Stimulated activated CD4-positive, alpha-beta T cell treated with anti-CD3 and anti-CD28 coated beads, TNF-alpha, amount 100 ng/mL, for 4 hours (primary cell): Measurements from ENCODE around the gene AGBL5.

ENCODE experiments used
- DNase-seq, 3 experiments: peaks; one replicate each; pipeline ENCODE4 v3.0.0-alpha.2; 2020; ENCODE audit warnings: low read depth in 3 of 3

AGBL5 gene, protein sequence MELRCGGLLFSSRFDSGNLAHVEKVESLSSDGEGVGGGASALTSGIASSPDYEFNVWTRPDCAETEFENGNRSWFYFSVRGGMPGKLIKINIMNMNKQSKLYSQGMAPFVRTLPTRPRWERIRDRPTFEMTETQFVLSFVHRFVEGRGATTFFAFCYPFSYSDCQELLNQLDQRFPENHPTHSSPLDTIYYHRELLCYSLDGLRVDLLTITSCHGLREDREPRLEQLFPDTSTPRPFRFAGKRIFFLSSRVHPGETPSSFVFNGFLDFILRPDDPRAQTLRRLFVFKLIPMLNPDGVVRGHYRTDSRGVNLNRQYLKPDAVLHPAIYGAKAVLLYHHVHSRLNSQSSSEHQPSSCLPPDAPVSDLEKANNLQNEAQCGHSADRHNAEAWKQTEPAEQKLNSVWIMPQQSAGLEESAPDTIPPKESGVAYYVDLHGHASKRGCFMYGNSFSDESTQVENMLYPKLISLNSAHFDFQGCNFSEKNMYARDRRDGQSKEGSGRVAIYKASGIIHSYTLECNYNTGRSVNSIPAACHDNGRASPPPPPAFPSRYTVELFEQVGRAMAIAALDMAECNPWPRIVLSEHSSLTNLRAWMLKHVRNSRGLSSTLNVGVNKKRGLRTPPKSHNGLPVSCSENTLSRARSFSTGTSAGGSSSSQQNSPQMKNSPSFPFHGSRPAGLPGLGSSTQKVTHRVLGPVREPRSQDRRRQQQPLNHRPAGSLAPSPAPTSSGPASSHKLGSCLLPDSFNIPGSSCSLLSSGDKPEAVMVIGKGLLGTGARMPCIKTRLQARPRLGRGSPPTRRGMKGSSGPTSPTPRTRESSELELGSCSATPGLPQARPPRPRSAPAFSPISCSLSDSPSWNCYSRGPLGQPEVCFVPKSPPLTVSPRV

DNA sequence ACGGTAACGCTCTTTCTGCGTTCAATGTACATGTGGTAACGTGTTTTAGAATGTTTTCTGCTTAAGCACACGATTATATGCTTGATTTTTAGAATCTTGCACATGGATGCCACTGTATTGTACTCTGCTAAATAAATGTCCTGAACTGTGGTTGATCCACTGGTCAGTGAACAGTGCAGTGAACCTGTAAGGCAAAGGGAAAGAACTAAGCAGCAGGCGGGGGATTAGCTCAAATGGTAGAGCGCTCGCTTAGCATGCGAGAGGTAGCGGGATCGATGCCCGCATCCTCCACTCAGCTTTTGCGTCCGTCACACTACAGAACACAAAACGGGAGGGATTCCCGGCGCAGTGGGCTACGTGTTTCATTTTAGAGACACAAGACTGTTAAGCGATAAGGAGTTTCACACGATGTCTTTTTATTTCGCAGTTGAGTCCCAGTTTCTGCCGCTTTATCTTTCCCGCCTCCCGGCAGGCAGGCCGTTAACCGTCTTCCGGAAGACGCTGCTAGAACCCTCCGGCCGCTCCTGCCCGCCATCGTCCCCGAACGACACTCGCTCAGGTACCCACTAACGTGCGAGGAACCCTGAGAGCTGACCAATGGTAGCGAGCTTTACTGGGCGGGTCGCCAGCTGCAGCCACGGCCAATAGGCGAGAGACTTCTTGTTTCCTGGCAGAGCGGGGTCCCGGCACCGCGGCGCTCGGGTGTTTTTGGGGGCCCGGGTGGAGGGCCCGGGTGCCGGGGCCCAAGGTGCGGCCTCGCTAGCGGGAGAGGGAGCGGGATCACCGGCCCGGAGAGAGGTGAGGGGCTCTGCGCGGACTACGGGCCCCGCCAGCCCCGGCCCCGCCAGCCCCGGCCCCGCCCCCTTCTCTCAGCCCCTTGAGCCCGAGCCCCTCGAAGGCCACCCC is at the start of gene AGBL5:
TSS of gene AGBL5 (plus strand) at position 673 of the 906 bp plus-strand sequence. CDS start 1,291 bp downstream, outside the sequence.
- DNase-seq: peak; percentile 92 to 96 (median 92)

DNA sequence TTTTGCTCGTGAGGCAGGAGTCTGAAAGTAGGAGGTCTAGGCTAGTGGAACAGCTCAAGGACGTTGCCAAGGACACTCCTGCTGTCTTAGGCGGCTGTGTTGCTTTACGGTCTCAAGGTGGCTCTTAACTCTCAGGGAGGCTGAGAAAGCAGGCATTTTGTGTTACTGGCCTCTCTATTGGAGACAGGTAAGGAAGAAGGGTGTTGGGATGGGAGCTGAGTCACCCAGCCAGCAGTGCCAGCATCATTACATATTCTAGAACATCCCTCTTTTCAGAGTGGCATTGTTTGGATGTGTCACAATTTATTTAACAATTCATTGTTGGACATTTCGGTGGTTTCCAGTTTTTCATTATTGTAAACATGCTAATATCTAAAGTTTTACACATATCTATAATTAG is 49.5 kb upstream of the AGBL5 start:
- no peak for DNase-seq

DNA sequence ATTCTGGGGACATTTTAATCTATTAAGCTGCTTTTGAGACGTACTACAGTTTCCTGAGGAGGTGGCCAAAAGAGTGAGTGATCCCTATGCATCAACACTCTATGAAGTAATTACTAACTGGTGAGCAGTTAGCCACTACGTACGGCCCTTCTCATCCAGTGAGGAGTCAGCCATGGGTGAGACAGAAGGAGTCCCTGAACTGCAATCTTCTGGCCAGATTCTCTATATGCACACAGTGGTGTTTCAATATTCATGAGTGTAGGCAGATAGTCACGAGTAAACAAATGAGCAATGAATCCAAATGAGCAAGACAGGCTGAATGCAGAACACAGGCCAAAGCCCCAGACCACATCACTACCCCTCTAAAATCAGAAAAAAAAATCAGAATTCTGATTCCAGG is 48.5 kb upstream of the AGBL5 start:
- DNase-seq: no peak

DNA sequence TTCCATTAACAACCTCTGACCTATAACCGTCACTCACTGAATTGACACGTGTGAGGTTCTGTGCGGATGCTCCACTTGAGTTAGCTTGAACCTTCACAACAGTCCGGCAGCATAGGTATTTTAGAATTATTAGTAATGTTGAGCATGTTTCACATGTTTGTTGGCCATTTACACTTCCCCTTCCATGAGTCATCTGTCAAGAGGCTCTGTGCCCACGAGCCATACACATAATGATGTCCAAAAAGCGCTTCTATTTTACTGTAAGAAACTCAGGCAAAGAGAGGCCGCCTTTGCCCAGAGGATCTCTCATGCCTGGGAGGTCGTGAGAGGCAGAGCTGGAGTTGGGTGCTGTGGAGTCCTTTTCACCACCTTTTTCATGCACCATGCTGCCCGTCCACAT is 47.6 kb upstream of the AGBL5 start:
- DNase-seq: no peak

DNA sequence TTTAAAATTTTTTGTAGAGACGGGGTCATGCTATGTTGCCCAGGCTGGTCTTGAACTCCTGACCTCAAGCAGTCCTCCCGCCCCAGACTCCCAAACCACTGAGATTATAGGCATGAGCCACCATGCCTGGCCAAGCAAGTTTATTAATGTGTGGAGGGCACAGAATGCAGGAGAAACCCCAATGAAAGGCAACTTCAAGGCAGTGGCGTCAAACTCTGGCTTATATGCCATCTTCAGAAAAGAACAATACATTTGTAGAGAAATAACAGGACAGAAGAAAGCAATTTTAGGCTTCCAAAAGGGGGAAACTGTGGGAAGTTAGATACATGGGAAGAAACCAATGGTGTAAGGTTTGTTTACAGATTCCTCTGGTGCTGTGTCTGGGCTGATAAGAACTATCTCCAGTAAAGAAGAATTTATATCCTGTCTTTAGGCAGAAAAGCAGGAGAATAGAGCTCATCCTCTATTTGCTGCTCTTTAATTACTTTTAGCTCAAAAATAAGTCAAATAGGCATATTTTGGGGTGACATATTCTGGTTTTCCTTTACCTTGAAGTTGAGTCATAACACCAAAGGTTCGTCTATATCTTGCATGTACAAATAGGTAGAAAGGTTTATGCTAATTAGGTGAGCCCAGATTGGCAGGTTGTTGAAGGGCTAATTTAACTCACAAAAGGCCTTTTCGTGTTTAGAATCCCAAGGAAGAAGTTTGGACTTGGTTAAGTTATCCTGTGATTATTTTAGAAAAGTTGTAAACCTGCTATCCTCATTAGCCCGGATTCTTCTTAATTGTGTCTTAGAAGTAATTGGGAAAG is 44.7 kb upstream of the AGBL5 start:
- no peak for DNase-seq

DNA sequence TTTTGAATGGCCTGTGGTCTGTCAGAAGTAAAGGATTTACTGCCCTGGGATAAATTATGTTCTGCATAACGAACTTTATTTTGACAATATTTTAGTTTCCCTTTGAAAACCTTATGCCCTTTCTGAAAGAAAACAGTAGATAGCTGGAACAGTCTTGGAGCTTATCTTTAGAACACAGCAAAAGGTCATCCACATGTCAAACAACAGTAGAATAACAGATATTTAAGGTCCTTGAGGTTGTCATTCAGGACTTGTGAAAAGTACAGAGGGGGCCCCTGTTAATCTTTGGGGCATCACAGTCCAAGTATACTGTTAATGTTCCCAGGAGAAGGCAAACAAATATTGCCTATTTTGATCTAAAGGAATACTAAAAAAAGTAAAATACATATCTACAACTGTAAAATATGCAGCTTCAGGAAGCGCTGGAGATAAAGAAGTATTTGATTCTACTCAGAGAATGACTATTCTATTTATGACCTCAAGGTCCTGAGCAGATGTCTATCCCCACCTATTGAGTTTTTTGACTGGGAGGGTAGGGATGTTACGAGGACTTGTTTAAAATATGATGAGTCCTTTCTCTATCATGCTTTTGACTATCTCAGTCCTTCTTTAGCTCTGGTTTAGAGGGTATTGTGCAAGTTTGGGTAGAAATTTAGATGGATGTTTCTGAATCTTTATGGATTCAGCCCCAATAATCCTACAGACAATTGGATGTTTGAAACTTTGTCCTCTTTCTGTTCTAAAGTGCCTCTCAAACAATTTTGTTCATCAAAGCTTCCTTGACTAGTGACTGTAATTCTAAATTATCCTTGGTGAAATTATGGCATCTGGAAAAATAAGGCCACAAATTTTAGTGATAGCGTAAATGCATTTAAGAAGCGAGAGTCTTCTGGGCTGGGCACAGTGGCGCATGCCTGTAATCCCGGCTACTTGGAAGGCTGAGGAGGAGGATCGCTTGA is 43.8 kb upstream of the AGBL5 start:
- no peak for DNase-seq

DNA sequence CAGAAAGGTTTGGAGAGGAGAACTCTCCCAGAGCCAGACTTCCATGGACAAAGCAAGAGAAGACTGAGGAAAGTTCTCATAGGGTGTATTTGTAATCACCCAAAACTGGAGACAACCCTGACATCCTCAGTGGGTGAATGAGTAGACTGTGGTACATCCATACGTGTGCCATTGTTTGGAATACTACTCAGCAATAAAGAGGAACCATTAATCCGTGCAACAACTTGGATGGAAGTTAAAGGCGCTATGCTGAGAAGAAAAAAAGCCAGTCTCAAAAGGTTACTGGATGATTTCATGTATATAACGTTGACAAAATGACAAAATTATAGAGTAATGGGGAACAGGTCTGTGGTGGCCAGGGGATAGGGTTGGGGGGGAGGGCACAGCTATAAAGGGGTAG is 42.8 kb upstream of the AGBL5 start:
- no peak for DNase-seq

DNA sequence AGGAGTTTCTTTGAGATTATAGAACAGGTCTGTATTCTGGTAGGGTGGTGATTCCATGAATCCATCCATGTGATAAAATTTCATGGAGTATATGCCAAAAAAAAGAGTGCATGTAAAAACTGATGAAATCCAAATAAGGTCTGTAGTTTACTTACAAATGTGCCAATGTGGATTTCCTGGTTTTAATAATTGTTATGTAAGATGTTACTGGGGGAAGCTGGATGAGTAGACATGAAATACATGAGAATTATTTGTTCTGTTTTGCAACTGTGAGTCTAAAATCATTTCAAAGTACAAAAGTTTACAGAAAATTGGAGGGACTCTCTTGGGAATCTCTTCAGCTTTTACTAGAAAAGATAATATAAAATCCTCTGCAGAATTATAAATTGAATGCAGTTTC is 42.4 kb upstream of the AGBL5 start:
- DNase-seq: no peak

DNA sequence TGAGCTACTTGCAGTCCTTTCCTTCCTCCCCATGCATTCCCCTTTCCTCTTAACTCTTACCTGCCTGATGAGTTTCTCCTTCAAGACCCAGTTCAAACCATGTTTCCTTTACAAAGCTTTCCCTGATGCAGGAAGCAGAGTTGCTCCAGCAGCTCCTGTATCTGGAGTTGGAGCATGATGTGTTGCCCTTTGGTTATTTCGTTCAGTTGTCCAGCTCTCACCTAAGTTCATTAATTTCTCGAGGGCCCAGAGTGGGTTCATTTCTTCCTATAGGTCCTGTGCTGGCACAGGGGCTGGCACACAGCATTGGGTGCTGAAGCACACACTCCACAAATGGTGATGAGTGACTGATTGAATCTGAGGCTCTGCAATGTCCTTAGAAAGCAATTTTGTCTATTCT is 41.8 kb upstream of the AGBL5 start:
- no peak for DNase-seq

DNA sequence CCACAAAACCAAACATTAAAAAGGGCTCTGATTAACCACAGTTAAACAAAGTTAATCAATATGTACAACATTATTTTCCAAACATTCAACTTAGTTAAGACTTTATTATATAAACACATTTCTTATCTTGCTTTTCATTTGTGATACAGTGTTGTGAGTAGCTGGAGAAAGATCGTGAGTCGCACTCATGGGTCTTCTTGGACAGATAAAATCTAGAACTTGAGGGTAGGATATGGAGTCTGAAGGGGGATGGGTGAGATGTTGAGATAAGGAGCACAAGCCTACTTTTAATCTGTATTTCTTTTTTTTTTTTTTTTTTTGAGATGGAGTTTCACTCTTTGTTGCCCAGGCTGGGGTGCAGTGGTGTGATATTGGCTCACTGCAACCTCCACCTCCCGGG is 41.3 kb upstream of the AGBL5 start:
- DNase-seq: no peak

DNA sequence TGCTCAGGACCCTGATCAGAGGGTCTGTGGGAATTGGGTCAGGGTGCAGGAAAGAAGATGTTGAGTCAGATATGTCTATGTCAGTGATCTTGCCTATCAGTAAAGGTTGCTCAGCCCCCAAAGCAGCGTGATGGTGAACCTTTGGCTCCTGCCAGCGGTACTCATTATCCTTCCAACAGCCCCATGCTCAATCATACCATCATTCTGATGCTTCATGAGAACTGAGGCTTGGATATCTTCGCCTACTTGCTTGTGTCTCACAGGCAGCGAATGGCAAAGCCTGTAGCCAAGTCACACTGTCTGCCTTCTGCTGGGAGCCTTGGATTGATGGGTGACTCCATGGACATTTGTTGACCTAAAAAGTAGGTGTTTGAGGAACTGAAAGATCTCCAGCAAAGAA is 37.7 kb upstream of the AGBL5 start:
- no peak for DNase-seq

DNA sequence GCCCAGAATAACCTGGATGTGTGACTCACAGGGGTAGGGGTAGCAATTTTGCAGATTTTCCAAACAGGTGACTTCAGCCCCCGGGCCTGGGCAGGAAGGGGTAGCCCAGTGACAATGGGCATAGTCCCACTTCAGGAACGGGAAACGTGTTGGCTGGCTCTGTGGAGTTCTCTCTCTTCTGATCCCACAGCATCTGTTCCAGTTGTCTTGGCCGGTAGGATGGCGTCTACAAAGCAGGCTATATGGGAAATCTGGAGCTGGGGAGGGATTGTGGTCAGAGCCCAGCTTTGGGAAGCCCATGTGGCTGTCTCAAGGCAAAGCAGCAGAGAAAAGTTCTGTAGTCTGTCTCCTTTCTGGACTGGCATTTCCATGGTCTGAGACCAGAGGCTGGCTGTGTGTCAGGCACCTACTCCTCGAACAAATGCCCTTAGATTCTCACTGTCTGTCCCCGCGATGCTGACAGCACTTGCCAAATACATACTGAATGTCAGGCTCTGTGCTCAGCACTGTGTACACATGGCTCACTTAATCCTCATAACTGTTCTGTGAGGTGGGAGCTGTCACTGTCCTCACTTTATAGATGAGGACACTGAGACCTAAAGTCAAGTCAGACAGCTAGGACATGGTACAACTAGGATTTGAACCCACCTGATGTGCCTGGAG is 36.6 kb upstream of the AGBL5 start:
- no peak for DNase-seq

DNA sequence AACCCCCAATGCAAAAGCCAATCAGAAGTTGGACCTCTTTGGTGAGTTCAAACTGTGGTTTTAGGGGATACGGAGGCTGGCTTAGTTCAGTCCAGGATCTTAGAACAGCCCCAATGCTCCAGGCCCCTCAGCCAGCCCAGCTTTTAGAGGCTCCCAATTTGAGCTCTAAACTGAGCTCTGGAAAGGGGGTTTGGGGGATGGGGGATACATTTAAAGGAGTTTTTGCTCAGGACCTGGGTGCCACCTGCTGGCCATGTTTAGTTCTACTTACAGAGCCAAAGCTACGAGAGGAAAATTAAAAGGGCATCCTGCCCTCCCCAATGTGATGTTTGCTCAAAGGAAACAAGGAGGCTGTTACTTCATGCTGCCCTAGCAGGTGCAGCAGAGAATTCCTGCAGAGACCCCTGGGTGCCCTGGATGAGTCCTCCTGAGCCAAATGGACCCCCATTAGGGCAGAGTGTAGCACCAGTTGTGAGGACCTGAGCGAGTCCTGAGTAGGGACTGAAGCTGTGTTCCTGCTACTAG is 34.6 kb upstream of the AGBL5 start:
- peak; percentile 12 to 22 (median 18) for DNase-seq

DNA sequence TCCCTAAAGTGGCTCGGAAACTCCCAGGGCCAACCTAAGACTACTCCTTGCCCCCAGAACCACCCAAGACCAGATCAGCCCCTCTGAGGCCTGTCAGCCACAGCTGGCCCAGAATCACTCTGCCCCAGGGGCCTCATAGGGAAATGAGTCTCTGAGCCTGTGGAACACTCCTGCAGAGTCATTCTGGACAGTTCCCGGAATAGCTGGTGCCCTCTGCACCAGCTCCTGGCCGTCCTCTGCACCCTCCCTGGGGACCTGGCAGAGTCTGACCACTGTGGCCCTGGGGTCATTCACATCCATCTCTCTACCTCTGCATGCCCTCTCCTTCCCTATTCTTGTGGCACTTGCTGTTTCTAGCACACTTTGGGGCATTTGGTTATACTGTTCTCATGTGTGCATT is 33.3 kb upstream of the AGBL5 start:
- DNase-seq: no peak

DNA sequence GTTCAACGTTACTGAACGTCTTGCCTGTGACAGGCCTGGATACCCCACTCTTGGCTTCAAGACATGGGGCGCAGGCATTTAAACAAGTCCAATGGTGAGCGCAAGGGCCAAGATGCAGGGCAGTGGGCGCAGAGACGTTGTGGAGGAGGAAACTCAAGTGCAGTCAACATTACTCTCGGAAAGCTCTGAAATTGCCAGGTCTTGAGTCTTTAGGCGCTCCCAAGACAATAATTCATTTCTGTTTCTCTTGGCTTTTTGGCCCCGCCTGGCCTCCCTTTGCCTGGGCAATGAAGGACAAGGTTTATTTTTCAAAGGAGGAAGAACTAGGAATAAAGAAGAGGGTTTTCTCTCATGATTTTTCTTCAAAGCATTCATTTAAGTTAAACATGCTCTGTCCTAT is 32.0 kb upstream of the AGBL5 start:
- DNase-seq: no peak

DNA sequence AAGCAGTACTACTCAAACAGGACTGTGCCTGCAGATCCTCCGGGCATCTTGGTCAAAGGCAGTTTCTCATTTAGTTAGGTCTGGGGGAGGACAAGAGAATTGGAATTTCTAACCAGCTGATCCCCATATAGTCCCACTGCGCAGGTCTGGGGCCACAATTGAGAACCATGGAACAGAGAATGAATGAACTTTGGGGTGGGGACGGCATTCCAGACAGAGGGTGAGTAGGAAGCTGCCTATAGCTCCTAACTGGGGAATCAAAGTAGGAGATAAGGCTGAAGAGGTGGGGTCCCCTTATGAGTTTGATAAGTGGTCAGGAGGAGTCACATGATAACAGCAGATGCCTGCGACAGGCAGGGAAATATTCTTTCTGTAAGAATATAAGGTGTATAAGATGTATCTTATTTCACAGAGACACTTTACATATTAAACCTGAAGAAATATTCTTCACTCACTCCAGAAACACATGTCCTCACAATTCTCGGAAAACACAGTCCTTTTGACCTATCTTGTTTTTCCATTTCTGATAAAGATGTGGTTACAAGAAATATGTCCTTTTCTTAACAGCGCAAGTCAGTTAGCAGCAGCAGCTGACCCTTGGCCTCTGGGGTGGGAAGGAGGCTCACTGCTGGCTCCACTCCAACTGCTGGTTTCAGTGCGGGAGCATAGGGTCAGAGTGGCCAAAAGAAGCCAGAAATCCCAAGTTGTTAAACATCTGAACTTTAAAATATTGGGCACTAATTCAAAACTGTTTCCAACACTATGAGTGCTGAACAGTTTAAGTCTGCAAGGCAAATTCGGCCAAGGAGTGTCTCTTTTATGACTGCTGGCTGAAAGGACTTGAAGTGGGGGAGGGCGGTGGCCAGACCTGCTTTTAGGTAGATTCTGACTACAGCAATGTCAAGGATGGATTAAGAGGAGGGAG is 31.3 kb upstream of the AGBL5 start:
- no peak for DNase-seq

DNA sequence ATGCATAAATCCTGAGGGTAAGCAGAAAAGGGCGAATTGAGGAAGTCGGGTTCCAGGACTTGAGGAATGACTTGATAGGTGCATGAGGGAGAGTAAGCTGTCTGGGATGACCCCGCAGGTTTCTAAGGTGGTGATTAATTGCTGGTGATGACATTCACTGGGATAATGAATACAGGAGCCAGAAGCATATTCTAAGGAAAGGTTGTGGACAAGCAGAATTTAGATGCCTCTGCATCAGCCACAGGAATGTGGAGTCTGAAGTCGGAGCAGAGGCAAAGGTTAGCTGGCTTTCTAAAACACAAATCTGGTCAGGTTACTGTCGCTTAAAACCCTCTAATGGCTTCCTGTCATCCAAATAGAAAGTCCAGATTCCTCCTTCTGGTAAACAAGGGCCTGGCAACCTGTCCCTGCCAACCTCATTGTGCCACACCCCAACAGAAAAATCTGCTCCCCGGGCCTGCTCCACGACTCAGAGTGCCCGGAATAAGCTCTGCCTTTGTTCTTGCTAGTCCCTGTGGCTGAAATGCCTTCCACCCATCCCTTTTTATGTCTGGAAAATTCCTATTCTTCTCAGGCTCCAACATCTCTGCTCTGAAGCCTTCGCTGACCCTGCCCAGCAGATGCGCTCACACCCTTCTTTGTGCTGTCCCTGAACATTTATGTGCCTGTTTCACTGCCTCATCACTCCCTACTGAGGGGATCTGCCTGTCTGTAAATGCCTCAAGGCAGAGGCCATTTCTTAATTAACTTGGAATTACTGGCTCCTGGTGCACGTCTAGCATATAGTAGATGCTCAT is 30.0 kb upstream of the AGBL5 start:
- no peak for DNase-seq
